MG63 (cell line): ENCODE results near the gene SELENOT. TPM values are rescaled to one million over a fixed set of nuclear protein-coding genes. Genes with fewer than 3 reads are reported as not detected.
"Not testable (repeated sequence)": the region's sequence is repeated elsewhere in the genome, so short reads cannot be mapped to it uniquely, and the experiment has no call there.

Source experiments
- DNase-seq: peaks from one replicate; pipeline ENCODE4 v3.0.0-alpha.2; 2020
- H3K27me3 ChIP-seq: fragments of 250-450 bp; sonication (Bioruptor Pico); 2 replicates; pipeline ENCODE4 v1.5.1; 2020; ENCODE audit warnings: mild to moderate bottlenecking, moderate library complexity
- H3K36me3 ChIP-seq: fragments of 250-450 bp; sonication (Bioruptor Pico); 2 replicates; pipeline ENCODE4 v1.5.1; 2020; ENCODE audit warnings: mild to moderate bottlenecking, moderate library complexity
- H3K4me3 ChIP-seq: fragments of 250-450 bp; sonication (Bioruptor Pico); 2 replicates; pipeline ENCODE4 v1.5.1; 2020; ENCODE audit warnings: mild to moderate bottlenecking, moderate library complexity
- H3K9me3 ChIP-seq: fragments of 250-450 bp; sonication (Bioruptor Pico); 2 replicates; pipeline ENCODE4 v1.5.1; 2020; ENCODE audit warnings: mild to moderate bottlenecking, moderate library complexity
- total RNA-seq: library from RNA; depleted of rRNA; stranded (reverse); fragments of >200 nt; shearing (Covaris generic); gene quantifications from 2 replicates; pipeline ENCODE4 v1.2.3, GENCODE V29; 2014; ENCODE audit warnings: low replicate concordance

Gene SELENOT
- total RNA-seq, 1 experiment from 2014 or later: 174 TPM

DNA sequence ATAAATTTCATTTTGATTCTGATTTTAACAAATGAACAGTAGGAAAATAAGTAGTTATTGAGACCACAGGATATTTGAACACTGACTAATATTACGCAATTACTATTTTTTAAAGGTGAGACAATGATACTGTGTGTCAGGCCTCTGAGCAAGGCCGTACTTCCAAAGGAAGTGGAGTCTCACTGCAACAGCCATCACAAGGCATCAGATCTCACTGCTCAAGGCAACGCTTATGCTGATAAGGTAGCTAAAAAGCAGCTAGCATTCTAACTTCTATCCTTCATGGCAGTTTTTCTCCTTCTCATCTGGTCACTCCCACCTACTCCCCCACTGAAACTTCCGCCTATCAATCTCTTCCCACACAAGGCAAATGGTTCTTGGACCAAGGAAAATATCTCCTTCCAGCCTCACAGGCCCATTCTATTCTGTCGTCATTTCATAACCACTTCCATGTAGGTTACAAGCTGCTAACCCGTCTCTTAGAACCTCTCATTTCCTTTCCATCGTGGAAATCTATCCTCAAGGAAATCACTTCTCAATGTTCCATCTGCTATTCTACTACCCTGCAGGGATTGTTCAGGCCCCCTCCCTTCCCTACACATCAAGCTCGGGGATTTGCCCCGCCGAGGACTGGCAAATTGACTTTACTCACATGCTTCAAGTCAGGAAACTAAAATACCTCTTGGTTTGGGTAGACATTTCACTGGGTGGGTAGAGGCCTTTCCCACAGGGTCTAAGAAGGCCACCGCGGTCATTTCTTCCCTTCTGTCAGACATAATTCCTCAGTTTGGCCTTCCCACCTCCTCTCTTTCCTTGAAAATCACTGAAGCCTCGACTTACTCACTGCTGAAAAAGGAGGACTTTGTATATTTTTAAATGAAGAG lies 2.2 kb upstream of the SELENOT start:
- not testable (repeated sequence) for H3K36me3 ChIP-seq, DNase-seq, H3K27me3 ChIP-seq, H3K9me3 ChIP-seq, H3K4me3 ChIP-seq

DNA sequence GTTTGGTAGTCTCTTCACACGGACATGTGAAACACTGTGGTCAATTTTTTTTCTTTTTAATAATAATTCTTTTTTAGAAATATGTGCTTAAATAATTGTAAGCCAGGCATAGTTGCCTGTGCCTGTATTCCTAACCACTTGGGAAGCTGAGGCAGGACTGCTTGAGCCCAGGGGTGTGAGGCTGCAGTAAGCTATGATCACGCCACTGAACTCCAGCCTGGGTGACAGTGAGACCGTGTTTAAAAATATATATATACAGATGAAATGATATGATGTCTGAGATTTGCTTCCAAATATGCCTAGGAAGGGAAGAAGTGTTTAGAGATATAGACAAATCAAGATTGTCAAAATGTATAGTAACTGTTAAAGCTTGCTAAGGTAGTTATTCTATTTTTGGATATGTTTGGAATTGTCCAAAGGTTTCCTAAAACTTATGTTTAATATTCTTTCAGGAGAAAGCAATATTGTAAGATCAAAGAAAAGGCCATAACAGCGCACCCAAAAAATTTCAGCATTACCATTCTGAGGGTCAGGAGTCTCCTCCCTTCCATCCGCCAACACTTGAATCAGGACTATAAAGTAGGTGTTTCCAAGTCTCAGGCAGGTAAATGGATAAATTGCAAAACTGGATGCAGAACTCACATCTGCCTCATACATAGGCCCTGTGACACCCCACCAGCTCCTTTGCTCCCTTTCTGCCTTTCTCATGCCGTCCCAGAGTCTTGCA lies 532 bp upstream of the SELENOT start:
- peaks cover 16% of the 10 kb centered on the region for H3K36me3 ChIP-seq
- no peak for DNase-seq
- H3K4me3 ChIP-seq: peak overlapping the region; percentile 65
- no peaks in the 10 kb centered on the region for H3K9me3 ChIP-seq
- no peaks in the 10 kb centered on the region for H3K27me3 ChIP-seq

GRCh38 chr3:150603980-150604319 lies 829 bp downstream of the SELENOT start:
- peaks cover 23% of the 10 kb centered on the region for H3K36me3 ChIP-seq
- DNase-seq: no peak
- H3K9me3 ChIP-seq: no peaks in the 10 kb centered on the region
- peak overlapping the region; percentile 65 for H3K4me3 ChIP-seq
- no peaks in the 10 kb centered on the region for H3K27me3 ChIP-seq

GRCh38 chr3:150605998-150606641 lies 3.0 kb downstream of the SELENOT start:
- peaks cover 23% of the 10 kb centered on the region for H3K36me3 ChIP-seq
- no peaks in the 10 kb centered on the region for H3K27me3 ChIP-seq
- no peak overlapping the region for H3K4me3 ChIP-seq
- no peaks in the 10 kb centered on the region for H3K9me3 ChIP-seq
- no peak for DNase-seq

DNA sequence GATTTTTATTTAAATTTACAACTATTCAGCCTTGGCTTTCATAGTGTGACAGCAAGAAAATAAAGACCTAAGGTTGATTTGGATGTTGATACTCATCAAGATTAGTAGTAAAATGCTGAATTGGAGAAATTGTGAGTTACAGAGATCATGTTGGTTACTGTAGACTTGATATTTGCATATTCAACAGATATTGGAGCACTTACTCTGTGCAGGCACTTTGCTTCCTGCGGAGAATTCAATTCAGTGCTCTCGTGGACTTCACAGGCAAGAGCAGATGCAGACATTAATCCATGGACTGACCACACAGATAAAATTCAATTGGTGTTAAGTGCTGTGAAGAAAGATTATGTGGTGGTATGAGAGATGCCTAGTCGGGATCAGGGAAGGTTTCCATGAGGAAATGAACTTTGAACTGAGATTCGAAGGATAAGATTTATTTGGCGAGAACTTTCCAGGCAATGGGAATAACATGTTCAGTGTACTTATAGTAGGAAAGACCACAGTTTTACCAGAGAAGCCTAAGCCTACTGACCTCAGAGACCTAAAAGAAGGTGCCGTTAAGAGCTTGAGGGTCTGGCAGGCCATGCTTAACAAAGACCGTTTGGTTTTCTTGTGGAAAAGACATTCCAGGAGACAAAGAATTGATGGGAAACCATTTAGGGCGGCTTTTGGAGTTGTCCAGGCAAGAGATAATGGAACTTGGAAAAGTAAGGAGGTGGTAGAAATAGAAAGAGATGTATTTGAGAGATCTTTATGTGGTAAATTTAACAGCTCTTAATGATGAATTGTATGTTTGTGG lies 4.3 kb downstream of the SELENOT start:
- Histone ChIP-seq H3K9me3 (no peaks in the 10 kb centered on the region), H3K27me3 (no peaks in the 10 kb centered on the region), H3K4me3 (no peak overlapping the region), H3K36me3 (peaks cover 31% of the 10 kb centered on the region)
- no peak for DNase-seq

DNA sequence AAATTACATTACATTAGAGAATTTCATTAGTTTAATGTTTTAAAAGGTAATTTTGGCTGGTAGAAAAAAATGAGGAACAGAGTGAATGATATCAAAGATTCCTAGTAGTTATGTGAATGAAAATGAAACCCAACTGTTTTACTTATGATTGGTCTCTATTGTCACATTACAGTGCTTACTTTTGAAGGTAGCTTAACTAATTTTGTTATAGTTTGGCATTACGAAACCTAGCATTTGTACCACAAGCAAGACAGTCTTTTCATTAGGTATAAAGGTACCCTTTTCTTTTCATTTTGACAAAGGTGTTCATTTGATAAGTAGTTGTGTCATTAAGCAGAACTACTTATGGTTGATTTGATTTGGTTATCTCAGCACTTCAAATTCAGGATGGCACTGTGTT lies 6.9 kb downstream of the SELENOT start:
- Histone ChIP-seq H3K27me3 (no peaks in the 10 kb centered on the region), H3K9me3 (no peaks in the 10 kb centered on the region), H3K4me3 (no peak overlapping the region), H3K36me3 (peaks cover 45% of the 10 kb centered on the region)
- no peak for DNase-seq

DNA sequence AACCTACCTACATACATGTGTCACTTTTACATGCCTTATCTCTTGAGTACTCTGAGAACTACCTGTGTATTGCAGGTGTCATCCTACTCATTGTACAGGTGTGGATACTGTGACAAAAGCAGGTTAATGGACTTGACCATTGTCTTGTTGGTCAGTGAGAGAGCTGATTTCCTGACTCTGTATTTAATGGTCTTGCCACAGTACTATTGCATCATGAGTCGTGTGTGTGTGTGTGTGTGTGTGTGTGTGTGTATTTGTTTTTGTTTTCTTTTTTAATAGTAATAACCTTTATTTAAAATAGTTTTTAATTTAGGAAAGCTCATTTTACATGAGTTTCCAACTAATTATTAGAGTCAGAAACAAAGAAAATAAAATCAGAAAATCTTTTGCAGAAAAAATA lies 7.7 kb downstream of the SELENOT start:
- no peak for DNase-seq
- H3K36me3 ChIP-seq: peaks cover 45% of the 10 kb centered on the region
- no peaks in the 10 kb centered on the region for H3K9me3 ChIP-seq
- H3K4me3 ChIP-seq: no peak overlapping the region
- no peaks in the 10 kb centered on the region for H3K27me3 ChIP-seq

- Histone ChIP-seq H3K36me3 (peaks cover 42% of the 10 kb centered on the region), H3K9me3 (no peaks in the 10 kb centered on the region), H3K27me3 (no peaks in the 10 kb centered on the region), H3K4me3 (no peak overlapping the region)
- DNase-seq: no peak
Observed at GRCh38 chr3:150611666-150612065, 8.5 kb downstream of the SELENOT start.

DNA sequence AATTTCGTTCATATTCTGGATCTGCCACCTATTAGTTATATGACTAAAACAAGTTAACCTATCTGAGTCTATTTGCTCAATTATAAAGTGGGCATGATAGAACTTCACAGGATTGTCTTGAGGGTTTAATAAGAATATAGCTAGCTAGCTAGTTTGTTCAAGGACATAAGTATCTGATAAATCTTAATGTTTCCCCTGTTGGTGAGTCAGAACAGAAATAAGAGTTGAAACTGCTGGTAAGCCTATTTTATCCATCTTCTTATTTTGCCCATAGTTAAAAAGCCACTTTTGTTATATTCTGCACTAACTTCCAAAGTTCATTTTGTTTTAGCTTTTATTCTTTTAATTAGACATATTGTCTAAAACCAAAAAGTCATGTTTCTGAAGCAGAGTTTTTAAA lies 9.4 kb downstream of the SELENOT start:
- no peak overlapping the region for H3K4me3 ChIP-seq
- no peaks in the 10 kb centered on the region for H3K9me3 ChIP-seq
- H3K27me3 ChIP-seq: no peaks in the 10 kb centered on the region
- DNase-seq: no peak
- H3K36me3 ChIP-seq: peaks cover 40% of the 10 kb centered on the region

DNA sequence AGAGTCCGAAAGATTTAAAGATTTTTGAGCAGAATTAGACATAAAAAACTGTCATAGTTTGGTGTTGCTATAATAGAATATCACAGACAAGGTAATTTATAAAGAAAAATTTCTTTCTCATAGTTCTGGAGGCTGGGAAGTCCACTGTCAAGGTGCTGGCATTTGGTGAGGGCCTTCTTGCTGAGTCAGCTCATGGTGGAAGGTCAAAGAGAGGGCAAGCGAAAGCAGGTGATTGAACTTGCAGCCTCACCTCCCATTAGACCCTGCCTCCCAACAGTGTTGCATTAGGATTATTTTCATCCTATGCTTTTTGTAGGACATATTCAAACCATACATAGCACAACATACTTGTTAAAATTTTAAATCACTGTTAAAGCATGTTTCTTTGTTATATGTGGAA lies 9.9 kb downstream of the SELENOT start:
- H3K9me3 ChIP-seq: no peaks in the 10 kb centered on the region
- no peak for DNase-seq

DNA sequence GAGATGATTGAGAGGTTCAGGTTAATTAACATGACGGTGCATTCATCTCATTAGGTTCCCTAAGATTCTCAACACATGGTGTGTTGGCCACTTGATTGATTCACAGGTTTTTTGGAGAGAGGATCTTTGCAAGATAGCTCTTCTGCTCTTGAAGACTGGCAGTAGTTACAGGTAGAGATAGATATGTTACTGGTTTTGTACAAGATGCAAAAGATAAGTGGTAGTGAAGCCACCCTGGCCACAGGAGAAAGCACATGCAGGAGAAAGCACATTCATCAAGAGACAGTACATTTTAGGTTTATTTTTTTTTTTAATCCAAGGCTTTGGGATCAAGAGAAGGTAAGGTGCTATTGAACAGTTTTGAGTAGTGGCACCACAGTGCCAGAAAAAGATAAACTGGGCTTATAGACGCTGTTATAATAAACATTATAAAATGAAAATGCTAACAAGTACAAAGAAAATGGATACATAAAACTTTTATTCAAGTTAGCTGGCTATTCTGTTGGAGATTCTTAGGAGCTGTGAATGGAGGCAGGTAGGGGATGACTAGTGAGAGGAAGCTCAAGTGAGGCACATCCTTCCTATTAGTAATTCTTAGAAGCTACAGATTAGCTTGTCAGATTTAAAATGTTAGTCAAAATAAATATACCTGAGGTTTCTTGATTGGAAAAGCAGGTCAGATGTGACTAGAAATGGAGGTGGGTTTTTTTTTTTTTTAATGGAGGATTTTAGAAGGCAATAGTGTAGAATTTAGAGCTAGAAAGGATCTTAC lies 10.8 kb downstream of the SELENOT start:
- peaks cover 35% of the 10 kb centered on the region for H3K36me3 ChIP-seq
- H3K27me3 ChIP-seq: no peaks in the 10 kb centered on the region
- DNase-seq: no peak
- no peak overlapping the region for H3K4me3 ChIP-seq
- H3K9me3 ChIP-seq: no peaks in the 10 kb centered on the region

More for the DNA sequence above, 9.9 kb downstream of the SELENOT start:
- Histone ChIP-seq H3K27me3 (no peaks in the 10 kb centered on the region), H3K36me3 (peaks cover 39% of the 10 kb centered on the region), H3K4me3 (no peak overlapping the region)

DNA sequence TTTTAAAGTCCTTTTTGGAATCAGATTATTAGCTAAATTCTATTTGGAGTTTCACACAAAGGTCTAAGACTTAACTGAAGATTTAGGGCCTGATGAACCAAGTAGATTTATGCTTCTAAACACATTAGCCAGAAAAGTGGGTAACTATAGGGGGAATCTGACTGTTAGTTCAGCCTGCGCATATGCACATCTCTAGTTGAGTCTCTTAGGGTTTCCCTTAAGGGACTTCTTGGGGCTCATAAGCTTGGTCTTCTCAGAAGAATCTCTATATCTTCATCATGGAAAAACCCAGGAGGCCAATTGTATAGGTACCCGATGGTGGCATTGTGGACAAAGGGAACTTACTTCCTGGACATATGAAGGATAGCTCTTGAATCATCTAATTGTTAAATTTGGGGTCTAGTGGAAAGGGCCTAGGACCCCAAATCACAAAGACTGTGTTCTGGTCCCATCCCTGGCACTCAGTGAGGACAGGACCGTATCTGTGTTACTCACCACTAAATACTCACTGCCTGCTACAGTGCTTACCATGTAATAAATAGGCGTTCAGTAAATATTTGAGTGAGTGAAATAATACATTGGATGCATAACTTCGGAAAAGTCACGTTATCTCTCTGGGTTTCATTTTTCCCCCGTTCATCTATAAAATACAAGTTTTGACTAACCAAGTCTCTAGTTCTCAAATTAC lies 17.0 kb downstream of the SELENOT start:
- Histone ChIP-seq H3K36me3 (peaks cover 19% of the 10 kb centered on the region), H3K4me3 (no peak overlapping the region), H3K27me3 (no peaks in the 10 kb centered on the region), H3K9me3 (no peaks in the 10 kb centered on the region)
- no peak for DNase-seq

- not testable (repeated sequence) for DNase-seq, H3K27me3 ChIP-seq, H3K9me3 ChIP-seq, H3K4me3 ChIP-seq
- peaks cover 24% of the 10 kb centered on the region for H3K36me3 ChIP-seq
Observed at GRCh38 chr3:150622955-150623354, 19.8 kb downstream of the SELENOT start.

DNA sequence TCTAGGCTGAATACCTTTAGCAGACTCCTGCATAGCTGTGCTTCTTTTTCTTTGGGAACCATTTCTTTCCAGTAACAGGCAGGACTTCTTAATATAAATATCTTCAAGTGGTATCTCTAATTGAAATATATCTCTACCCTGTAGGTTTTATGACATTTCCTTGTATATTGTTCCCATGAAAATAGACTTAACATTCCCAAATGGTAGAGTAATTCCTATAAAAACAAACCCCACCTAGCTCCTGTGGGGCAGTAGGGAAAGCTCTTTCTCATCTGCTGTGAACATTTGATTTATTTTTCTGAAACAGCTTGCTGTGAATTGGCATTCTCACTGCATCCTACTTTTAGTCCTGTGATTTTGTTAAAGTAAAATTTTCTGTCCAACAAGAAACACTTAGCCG lies 20.8 kb downstream of the SELENOT start:
- H3K36me3 ChIP-seq: peaks cover 22% of the 10 kb centered on the region
- H3K9me3 ChIP-seq: no peaks in the 10 kb centered on the region
- no peak for DNase-seq
- no peaks in the 10 kb centered on the region for H3K27me3 ChIP-seq
- H3K4me3 ChIP-seq: no peak overlapping the region

DNA sequence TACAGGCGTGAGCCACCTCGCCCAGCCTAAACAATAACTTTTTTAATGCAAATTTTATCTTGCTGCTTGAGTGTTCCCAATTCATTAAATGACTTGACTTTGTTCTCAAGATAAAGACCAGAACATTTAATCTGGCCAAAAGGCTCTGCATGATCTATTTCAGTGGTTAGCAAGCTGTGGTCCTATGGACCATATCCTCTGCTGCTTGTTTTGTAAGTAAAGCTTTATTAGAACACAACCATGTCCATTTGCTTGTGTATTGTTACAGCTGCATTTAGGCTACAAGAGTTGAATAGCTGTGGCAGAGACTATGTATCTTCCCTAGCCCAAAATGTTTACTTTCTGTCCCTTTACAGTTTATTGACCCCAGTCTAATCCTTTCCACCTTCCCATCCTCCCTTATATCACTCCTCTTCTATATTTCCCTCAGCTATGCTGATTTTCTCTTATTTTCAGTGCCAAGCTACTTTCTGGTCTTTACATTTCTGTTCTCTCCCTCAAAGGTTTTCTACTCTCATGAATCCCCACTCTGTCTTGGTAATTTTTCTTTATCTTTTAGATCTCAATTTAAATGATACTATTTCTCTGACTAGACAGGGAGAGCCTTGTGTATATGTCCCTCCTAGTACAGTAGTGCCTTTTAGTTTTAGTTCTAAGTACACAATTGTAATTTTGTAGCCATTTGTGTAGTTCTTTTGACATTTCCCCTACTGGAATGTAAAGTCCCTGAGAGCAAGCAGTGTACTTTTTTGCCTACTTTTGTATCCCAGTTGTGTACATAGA lies 23.2 kb downstream of the SELENOT start:
- Histone ChIP-seq H3K9me3 (no peaks in the 10 kb centered on the region), H3K27me3 (no peaks in the 10 kb centered on the region), H3K4me3 (no peak overlapping the region), H3K36me3 (peaks cover 36% of the 10 kb centered on the region)
- no peak for DNase-seq
